HepG2 (cell line): Measurements from ENCODE around the gene MPP7. TPM values are rescaled to one million over a fixed set of nuclear protein-coding genes. Genes with fewer than 3 reads are reported as not detected.
A peak's percentile ranks its signal among the peaks of the same experiment; 100 is the strongest.

Source experiments
- ATF7-NPFF ChIP-seq: sonication (generic); formaldehyde crosslinking; IDR thresholded peaks from 2 replicates; pipeline ENCODE4 v1.8.1; 2023; ENCODE audit warnings: mild to moderate bottlenecking, low read depth, missing genetic modification reagents, moderate library complexity
- ZBTB40 ChIP-seq, 2 experiments: fragments of 450-650 bp in 1 of 2; sonication (generic) in 1 of 2; formaldehyde crosslinking in 1 of 2; IDR thresholded peaks; 2 replicates each; pipeline versions ENCODE4 v1.6.1 to v1.8.0; 2016 to 2022; ENCODE audit warnings: antibody characterized with exemption in 1 of 2, mild to moderate bottlenecking in 1 of 2, missing genetic modification reagents in 1 of 2
- polyA plus RNA-seq, 8 experiments: library from polyadenylated mRNA; depleted of rRNA in 3 of 8; stranded (reverse) in 7 of 8; unstranded in 1 of 8; fragments of >200 nt; fragmentation: Illumina TruSeq in 4 of 8; extraction: Trizol in 4 of 8; gene quantifications; 2 replicates each; pipeline versions ENCODE4 v1.2.1 to v1.2.3, GENCODE V29; 2011 to 2016; ENCODE audit warnings: low read depth in 4 of 8, missing spikeins in 1 of 8, mixed read lengths in 1 of 8; ENCODE audit not compliant: insufficient read depth in 1 of 8
- total RNA-seq, 5 experiments: library from RNA; depleted of rRNA; stranded (reverse); fragments of >200 nt; fragmentation: Illumina TruSeq; extraction: Trizol; gene quantifications; 2 replicates each; pipeline ENCODE4 v1.2.3, GENCODE V29; 2016; ENCODE audit warnings: low read depth in 1 of 5

The MPP7 gene
- total and polyA plus RNA-seq, 2 of the 13 experiments (the other 11 are each of a cell fraction or from before 2014, with no cell fraction given): 6.8 to 16.4 TPM

GRCh38 chr10:28266449-28267224, 36.2 kb downstream of the MPP7 start (continued):
- TF ChIP-seq ZBTB40 (IDR thresholded peaks at IDR 0.05): 0 out of 2 replicates have a peak, but pooled peaks have one; percentile 12
- peak; percentile 93 for TF ChIP-seq ZBTB40 (CRISPR knock-in tag; IDR thresholded peaks at IDR 0.05)
- TF ChIP-seq ATF7-NPFF (CRISPR knock-in tag): no peak
- TF ChIP-seq, all 625 proteins: peak for 2
